IMR-90 (cell line): ENCODE measurements around the gene ARMC10. TPM values are rescaled to one million over a fixed set of nuclear protein-coding genes. Genes with fewer than 3 reads are reported as not detected.

ENCODE experiments used
- ATAC-seq: fragments of 200-7000 bp; cut with Tn5 transposase; 2 replicates; pipeline ENCODE4 v1.9.1; 2020; ENCODE audit warnings: low read depth, mild to moderate bottlenecking, moderate library complexity
- BruUV-seq: library from RNA; stranded (reverse); fragments of 400-500 nt; replicated peaks from 2 replicates; lab custom pipeline; 2021; lab: Mats Ljungman, UMichigan
- CTCF ChIA-PET: fragments of 300-600 bp; formaldehyde crosslinking; extraction: SDS; loops from one replicate; lab custom pipeline; 2021; ENCODE audit warnings: antibody characterized with exemption; lab: Yijun Ruan, JAX
- POLR2A ChIA-PET: fragments of 300-600 bp; sonication (Branson Sonifier 250); formaldehyde crosslinking; loops from one replicate; lab custom pipeline; 2022; ENCODE audit warnings: antibody characterized with exemption; ENCODE audit not compliant: unreplicated experiment; lab: Charles Lee
- DNase-seq: peaks from one replicate; pipeline ENCODE4 v3.0.0; 2013
- H2AFZ ChIP-seq: replicated peaks from 2 replicates; pipeline ENCODE3; 2013; ENCODE audit warnings: low read length, mild to moderate bottlenecking; ENCODE audit not compliant: poor library complexity
- H2AK5ac ChIP-seq: 2 replicates; pipeline ENCODE4 v1.6.1; 2013; ENCODE audit warnings: low read depth, low read length, inconsistent platforms
- H2AK9ac ChIP-seq: replicated peaks from 2 replicates; pipeline ENCODE3; 2013; ENCODE audit warnings: mild to moderate bottlenecking, low read depth, low read length, moderate library complexity; ENCODE audit not compliant: poor library complexity
- H2BK120ac ChIP-seq: 2 replicates; pipeline ENCODE4 v1.6.1; 2013; ENCODE audit warnings: low read depth, low read length, inconsistent platforms
- H2BK15ac ChIP-seq: 3 replicates; pipeline ENCODE4 v1.6.1; 2013; ENCODE audit warnings: low read depth, low read length, inconsistent platforms
- H2BK20ac ChIP-seq: 2 replicates; pipeline ENCODE4 v1.6.1; 2013; ENCODE audit warnings: low read depth, mild to moderate bottlenecking, inconsistent platforms, low read length, moderate library complexity
- H2BK5ac ChIP-seq: 2 replicates; pipeline ENCODE4 v1.6.1; 2013; ENCODE audit warnings: mild to moderate bottlenecking, low read depth, low read length, inconsistent platforms; ENCODE audit not compliant: poor library complexity, severe bottlenecking
- H3K14ac ChIP-seq: replicated peaks from 2 replicates; pipeline ENCODE4 v1.6.1; 2013; ENCODE audit warnings: low read depth, low read length, inconsistent platforms
- H3K18ac ChIP-seq: 2 replicates; pipeline ENCODE4 v1.6.1; 2013; ENCODE audit warnings: low read depth, low read length, control low read depth
- H3K23ac ChIP-seq: 2 replicates; pipeline ENCODE4 v1.6.1; 2013; ENCODE audit warnings: low read depth, low read length, inconsistent platforms
- H3K27ac ChIP-seq: 2 replicates; pipeline ENCODE4 v1.5.1; 2013; ENCODE audit warnings: mild to moderate bottlenecking, control low read depth, low read length; ENCODE audit not compliant: insufficient read depth
- H3K27me3 ChIP-seq: 2 replicates; pipeline ENCODE4 v1.6.1; 2013; ENCODE audit warnings: low read length; ENCODE audit not compliant: control insufficient read depth, insufficient read depth
- H3K36me3 ChIP-seq: 2 replicates; pipeline ENCODE4 v1.6.1; 2013; ENCODE audit warnings: low read length, mixed read lengths; ENCODE audit not compliant: control insufficient read depth, insufficient read depth
- H3K4ac ChIP-seq: 2 replicates; pipeline ENCODE4 v1.6.1; 2013; ENCODE audit warnings: low read depth, low read length, inconsistent platforms
- H3K4me1 ChIP-seq: 2 replicates; pipeline ENCODE4 v1.6.1; 2013; ENCODE audit warnings: low read length, mixed read lengths; ENCODE audit not compliant: control insufficient read depth, insufficient read depth
- H3K4me2 ChIP-seq: 2 replicates; pipeline ENCODE4 v1.6.1; 2013; ENCODE audit warnings: low read depth, mild to moderate bottlenecking, control low read depth, low read length, moderate library complexity
- H3K4me3 ChIP-seq: 2 replicates; pipeline ENCODE4 v1.5.1; 2013; ENCODE audit warnings: low read depth, mild to moderate bottlenecking, control low read depth, low read length, moderate library complexity; ENCODE audit not compliant: insufficient read depth
- H3K56ac ChIP-seq: 2 replicates; pipeline ENCODE4 v1.6.1; 2013; ENCODE audit warnings: low read length, inconsistent platforms; ENCODE audit not compliant: insufficient read depth; ENCODE audit errors: extremely low read depth
- H3K79me1 ChIP-seq, 2 experiments: 2 replicates each; pipeline ENCODE4 v1.6.1; 2013; ENCODE audit warnings: low read length in 2 of 2, inconsistent platforms in 1 of 2, low read depth in 1 of 2
- H3K9ac ChIP-seq: 2 replicates; pipeline ENCODE4 v1.6.1; 2013; ENCODE audit warnings: low read depth, low read length, control low read depth
- H3K9me1 ChIP-seq: 2 replicates; pipeline ENCODE4 v1.6.1; 2013; ENCODE audit warnings: low read length, inconsistent platforms; ENCODE audit not compliant: insufficient read depth
- H3K9me3 ChIP-seq: 2 replicates; pipeline ENCODE4 v1.6.1; 2013; ENCODE audit warnings: low read length; ENCODE audit not compliant: control insufficient read depth, insufficient read depth
- H4K20me1 ChIP-seq: 2 replicates; pipeline ENCODE4 v1.6.1; 2013; ENCODE audit warnings: low read length, inconsistent platforms; ENCODE audit not compliant: insufficient read depth
- H4K5ac ChIP-seq: 2 replicates; pipeline ENCODE4 v1.6.1; 2013; ENCODE audit warnings: mild to moderate bottlenecking, low read depth, low read length, control low read depth
- H4K8ac ChIP-seq, 2 experiments: 2 replicates each; pipeline ENCODE4 v1.6.1; 2013; ENCODE audit warnings: low read depth in 2 of 2, low read length in 2 of 2, control low read depth in 1 of 2, inconsistent platforms in 1 of 2
- H4K91ac ChIP-seq: 2 replicates; pipeline ENCODE4 v1.6.1; 2013; ENCODE audit warnings: low read depth, low read length, inconsistent platforms; ENCODE audit not compliant: insufficient read depth
- BHLHE40 ChIP-seq: fragments of 150-350 bp; IDR thresholded peaks from 2 replicates; pipeline ENCODE4 v1.6.1; 2016; ENCODE audit warnings: mild to moderate bottlenecking, low read depth, low read length
- CEBPB ChIP-seq: IDR thresholded peaks from 2 replicates; pipeline ENCODE4 v1.6.1; 2012; ENCODE audit warnings: low read depth, low read length, improper control_type of control experiment
- CHD1 ChIP-seq: IDR thresholded peaks from 2 replicates; pipeline ENCODE4 v1.6.1; 2012; ENCODE audit warnings: low read depth, low read length, improper control_type of control experiment
- CTCF ChIP-seq: conservative IDR thresholded peaks from 2 replicates; pipeline ENCODE4 v1.5.1; 2012; ENCODE audit warnings: mild to moderate bottlenecking, low read depth, low read length, improper control_type of control experiment
- ELK1 ChIP-seq: fragments of 150-350 bp; IDR thresholded peaks from 2 replicates; pipeline ENCODE4 v1.6.1; 2016; ENCODE audit warnings: low read depth, mild to moderate bottlenecking, low read length, moderate library complexity, borderline replicate concordance
- FOS ChIP-seq: fragments of 150-350 bp; IDR thresholded peaks from 2 replicates; pipeline ENCODE4 v1.6.1; 2016; ENCODE audit warnings: low read depth, low read length
- MAFK ChIP-seq: IDR thresholded peaks from 2 replicates; pipeline ENCODE4 v1.6.1; 2012; ENCODE audit warnings: low read depth, low read length, improper control_type of control experiment
- MAZ ChIP-seq: IDR thresholded peaks from 2 replicates; pipeline ENCODE4 v1.6.1; 2012; ENCODE audit warnings: low read depth, mild to moderate bottlenecking, low read length, improper control_type of control experiment, moderate library complexity, borderline replicate concordance
- MXI1 ChIP-seq: IDR thresholded peaks from 2 replicates; pipeline ENCODE4 v1.6.1; 2012; ENCODE audit warnings: low read depth, mild to moderate bottlenecking, low read length, moderate library complexity, borderline replicate concordance
- NFE2L2 ChIP-seq: fragments of 150-350 bp; IDR thresholded peaks from 2 replicates; pipeline ENCODE4 v1.6.1; 2016; ENCODE audit warnings: low read depth, mild to moderate bottlenecking, low read length
- POLR2A ChIP-seq: IDR thresholded peaks from 2 replicates; pipeline ENCODE4 v1.6.1; 2012; ENCODE audit warnings: mild to moderate bottlenecking, low read depth, low read length
- RAD21 ChIP-seq: IDR thresholded peaks from 2 replicates; pipeline ENCODE4 v1.6.1; 2012; ENCODE audit warnings: low read length, improper control_type of control experiment
- RCOR1 ChIP-seq: IDR thresholded peaks from 2 replicates; pipeline ENCODE4 v1.6.1; 2012; ENCODE audit warnings: mild to moderate bottlenecking, low read length, improper control_type of control experiment; ENCODE audit not compliant: insufficient replicate concordance
- RFX5 ChIP-seq: IDR thresholded peaks from 2 replicates; pipeline ENCODE4 v1.8.0; 2012; ENCODE audit warnings: low read depth, mild to moderate bottlenecking, low read length, moderate library complexity
- SMC3 ChIP-seq: fragments of 150-350 bp; IDR thresholded peaks from 2 replicates; pipeline ENCODE4 v1.6.1; 2016; ENCODE audit warnings: low read depth, mild to moderate bottlenecking, antibody characterized with exemption, low read length, moderate library complexity
- USF2 ChIP-seq: fragments of 150-350 bp; IDR thresholded peaks from 2 replicates; pipeline ENCODE4 v1.6.1; 2017; ENCODE audit warnings: mild to moderate bottlenecking, antibody characterized with exemption, low read length, low read depth
- WGBS, 2 experiments: methylation state at CpG; one replicate each; pipeline versions ENCODE4 v1.1.5 to v1.1.7; 2013; ENCODE audit warnings: missing lambda C conversion rate in 2 of 2; ENCODE audit not compliant: insufficient read length in 1 of 2; ENCODE audit errors: extremely low coverage in 2 of 2; 5-methylcytosine and 5-hydroxymethylcytosine counted together
- dilution Hi-C: fragments of 300-500 bp; cut with HindIII; formaldehyde crosslinking; loops from one replicate; pipeline ENCODE4 v1.14.3; 2018; ENCODE audit warnings: low sequenced_read_pairs; ENCODE audit not compliant: unreplicated experiment
- in situ Hi-C: fragments of 300-500 bp; cut with MboI; formaldehyde crosslinking; loops from 3 replicates; pipeline ENCODE4 v1.14.3; 2019; ENCODE audit warnings: low sequenced_read_pairs, inconsistent platforms, mixed read lengths
- intact Hi-C: fragments of 100-400 bp; cut with micrococcal nuclease; formaldehyde crosslinking; loops from 2 replicates; pipeline ENCODE4 v1.10.0; 2022
- polyA plus RNA-seq, 3 experiments: library from polyadenylated mRNA; depleted of rRNA; stranded (reverse); fragments of >200 nt; gene quantifications; 2 replicates each; pipeline ENCODE4 v1.2.3, GENCODE V29; 2012; ENCODE audit warnings: low replicate concordance in 1 of 3
- total RNA-seq: library from RNA; depleted of rRNA; stranded (reverse); fragments of >200 nt; gene quantifications from 2 replicates; pipeline ENCODE4 v1.2.3, GENCODE V29; 2012

The ARMC10 gene
- total and polyA plus RNA-seq, 2 of the 4 experiments (the other 2 are of a cell fraction): 17.4 to 21.0 TPM

GRCh38 chr7:103124429-103124979, 49.6 kb downstream of the ARMC10 start:
- Histone ChIP-seq H3K9me3 (no peaks in the 10 kb centered on the region), H3K23ac (no peak overlapping the region), H4K5ac (no peak overlapping the region), H3K4me3 (no peak overlapping the region), H3K36me3 (peaks cover 13% of the 10 kb centered on the region), H3K9ac (no peak overlapping the region), H2BK20ac (no peak overlapping the region), H4K91ac (no peak overlapping the region), H3K79me1 (peaks cover 0 to under 1% of the 10 kb centered on the region in 2 experiments; a peak in 1 of 4 replicates), H3K27me3 (no peaks in the 10 kb centered on the region), H3K27ac (no peak overlapping the region), H2AFZ (no peak overlapping the region), H2BK15ac (no peak overlapping the region), H4K20me1 (no peaks in the 10 kb centered on the region), H2AK9ac (no peak overlapping the region), H4K8ac (no peak overlapping the region), H2BK120ac (no peak overlapping the region), H3K14ac (no peak overlapping the region), H3K4ac (no peak overlapping the region), H2BK5ac (no peak overlapping the region), H3K56ac (no peak overlapping the region), H3K4me1 (no peaks in the 10 kb centered on the region), H3K18ac (no peak overlapping the region), H2AK5ac (no peak overlapping the region), H3K4me2 (no peak overlapping the region), H3K9me1 (peaks cover 11% of the 10 kb centered on the region; the same call in 1 of the 2 replicates)
- ChIA-PET CTCF (no interaction called here), POLR2A (no interaction called here)
- BruUV-seq: no TSS peak
- dilution Hi-C loops: no loop called here
- intact Hi-C loops: no loop called here
- WGBS, 2 experiments: 40% methylated on average over 1 of the region's 6 CpGs; no CpG with 5 or more reads in 1 of the 2 experiments
- no peak for TF ChIP-seq RCOR1
- TF ChIP-seq ELK1: no peak
- TF ChIP-seq CTCF: no peak
- no peak for TF ChIP-seq NFE2L2
- TF ChIP-seq RFX5: no peak
- TF ChIP-seq RAD21: no peak
- no peak for TF ChIP-seq FOS
- TF ChIP-seq MAFK: no peak
- TF ChIP-seq USF2: no peak
- no peak for TF ChIP-seq SMC3
- no peak for TF ChIP-seq CEBPB
- no peak for TF ChIP-seq CHD1
- no peak for TF ChIP-seq BHLHE40
- no peak for TF ChIP-seq MAZ
- TF ChIP-seq MXI1: no peak
- no peak for TF ChIP-seq POLR2A
- ATAC-seq (no peak), DNase-seq (no peak)
- in situ Hi-C loops: no loop called here
